Esophagus squamous epithelium (tissue), 5 donors: Measurements from ENCODE around the gene SUMO4. TPM values are rescaled to one million over a fixed set of nuclear protein-coding genes. Genes with fewer than 3 reads are reported as not detected.

Experiments
- DNase-seq: peaks from one replicate; lab custom pipeline; 2025; lab: John Stamatoyannopoulos, UW
- H3K27ac ChIP-seq, 4 donors: fragments of 200-600 bp; sonication (generic); one replicate each; pipeline ENCODE4 v1.5.1; 2016 to 2019; ENCODE audit warnings: mild to moderate bottlenecking in 1 of 4
- H3K27me3 ChIP-seq, 4 donors: fragments of 200-600 bp; sonication (generic); 1 replicate in 3 of 4; 2 replicates in 1 of 4; pipeline versions ENCODE4 v1.5.1 to v1.6.0; 2017 to 2021; ENCODE audit warnings: antibody characterized with exemption in 1 of 4
- H3K36me3 ChIP-seq, 3 donors: fragments of 200-600 bp; sonication (generic); one replicate each; pipeline ENCODE4 v1.5.1; 2016 to 2019
- H3K4me1 ChIP-seq, 3 donors: fragments of 200-600 bp; sonication (generic); one replicate each; pipeline ENCODE4 v1.5.1; 2017 to 2019
- H3K4me3 ChIP-seq, 4 donors: fragments of 200-600 bp; sonication (generic); 1 replicate in 3 of 4; 2 replicates in 1 of 4; pipeline ENCODE4 v1.5.1; 2016 to 2019; ENCODE audit warnings: mild to moderate bottlenecking in 2 of 4, moderate library complexity in 1 of 4
- H3K9me3 ChIP-seq, 3 donors: fragments of 200-600 bp; sonication (generic); one replicate each; pipeline ENCODE4 v1.5.1; 2016 to 2019
- CTCF ChIP-seq, 6 experiments: fragments of 450-650 bp in 4 of 6; fragments of 200-600 bp in 2 of 6; sonication (generic) in 2 of 6; IDR thresholded peaks; one replicate each; pipeline ENCODE4 v1.5.1; 2016 to 2019; ENCODE audit warnings: antibody characterized with exemption in 6 of 6, mild to moderate bottlenecking in 4 of 6, moderate library complexity in 4 of 6
- POLR2A ChIP-seq, 4 donors: fragments of 450-650 bp; IDR thresholded peaks; one replicate each; pipeline ENCODE4 v1.6.1; 2017; ENCODE audit warnings: antibody characterized with exemption in 4 of 4, mild to moderate bottlenecking in 4 of 4, moderate library complexity in 3 of 4
- WGBS, 2 donors: methylation state at CpG; one replicate each; pipeline ENCODE4 v1.1.5; 2018; 5-methylcytosine and 5-hydroxymethylcytosine counted together
- intact Hi-C: fragments of 100-400 bp; cut with DNase I; formaldehyde crosslinking; loops from one replicate; pipeline ENCODE4 v1.15.0; 2022
- total RNA-seq, 4 donors: library from RNA; depleted of rRNA; stranded (reverse); fragments of >200 nt; gene quantifications; one replicate each; pipeline ENCODE4 v1.1.0, GENCODE V29; 2016
- donor health status: DM: yes; HTN: yes; CAD: no.

The SUMO4 gene
- total RNA-seq, 4 donors from 2014 or later: 2.3 to 3.2 TPM; not detected in 2

- DNase-seq: no peak
- intact Hi-C loops: no loop called here
- H3K9me3 ChIP-seq: no peaks in the 10 kb centered on the region
- H3K27ac ChIP-seq: no peak overlapping the region
- H3K4me3 ChIP-seq: no peak overlapping the region
- peaks cover 11 to 29% (median 15%) of the 10 kb centered on the region in 3 donors for H3K4me1 ChIP-seq
- TF ChIP-seq POLR2A (IDR thresholded peaks at IDR 0.05) (no peak), CTCF (IDR thresholded peaks at IDR 0.05) (no peak)
- WGBS, 2 donors: 75 to 78% methylated on average over 3 to 5 of the region's 5 CpGs
- peaks cover 0 to 79% (median 0%) of the 10 kb centered on the region in 4 donors for H3K27me3 ChIP-seq
- no peaks in the 10 kb centered on the region for H3K36me3 ChIP-seq
Observed at GRCh38 chr6:149448821-149449453, 48.9 kb downstream of the SUMO4 start.

GRCh38 chr6:149449831-149450678 lies 50.0 kb downstream of the SUMO4 start:
- no peaks in the 10 kb centered on the region for H3K36me3 ChIP-seq
- H3K27ac ChIP-seq: no peak overlapping the region
- no peaks in the 10 kb centered on the region for H3K9me3 ChIP-seq
- H3K4me3 ChIP-seq: peak overlapping the region in 3 of 4 donors; percentile 31 to 67 (median 55)
- peaks cover 22 to 40% (median 26%) of the 10 kb centered on the region in 3 donors for H3K4me1 ChIP-seq
- no peak for DNase-seq
- H3K27me3 ChIP-seq: peaks cover 0 to 76% (median 0%) of the 10 kb centered on the region in 4 donors
- TF ChIP-seq POLR2A (IDR thresholded peaks at IDR 0.05): no peak
- no peak for TF ChIP-seq CTCF (IDR thresholded peaks at IDR 0.05)
- intact Hi-C loops: no loop called here
- WGBS, 2 donors: 95% methylated on average over 3 of the region's 14 CpGs

Other genes starting within 250 kb of the SUMO4 start
- 10 to 100 TPM; 27.6 to 47.1 (median 31.0) TPM for gene TAB2, start 82.5 kb upstream of the SUMO4 start, total RNA-seq
- 1 to 10 TPM in 1 of 4 donors, under 1 TPM in 3; 0.04 to 4.3 (median 0.87) TPM for gene ZC3H12D, start 84.8 kb downstream of the SUMO4 start, total RNA-seq
- 10 to 100 TPM in 3 of 4 donors, 1 to 10 TPM in 1; 9.4 to 25.2 (median 16.2) TPM for gene PPIL4, start 145.8 kb downstream of the SUMO4 start, total RNA-seq
- 10 to 100 TPM; 16.8 to 43.5 (median 28.2) TPM for gene GINM1, start 166.1 kb downstream of the SUMO4 start, total RNA-seq
- 10 to 100 TPM; 11.7 to 27.5 (median 15.6) TPM for gene KATNA1, start 248.5 kb downstream of the SUMO4 start, total RNA-seq